ENCODE measurements around the gene VDAC2.

DNA sequence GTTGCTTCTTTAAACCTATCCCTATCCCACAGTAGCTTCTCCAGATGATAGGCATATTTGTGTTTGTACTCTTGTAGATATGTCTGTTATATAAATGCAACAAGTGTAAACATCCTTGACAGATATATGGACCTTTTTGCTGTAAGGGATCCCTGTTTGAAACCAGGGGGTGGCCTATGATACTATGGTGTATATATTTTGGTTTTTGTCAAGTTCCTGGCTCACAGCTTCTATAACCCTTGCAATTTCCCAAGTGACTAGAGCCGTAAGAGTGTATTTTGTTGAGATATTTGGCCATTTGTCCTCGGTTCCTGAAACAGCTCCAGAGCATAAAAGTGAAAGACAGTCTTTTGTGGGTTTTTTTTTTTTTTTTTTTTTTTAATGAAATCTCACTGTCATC, 15.5 kb downstream of the VDAC2 start:
- TF ChIP-seq, protein P1, sequence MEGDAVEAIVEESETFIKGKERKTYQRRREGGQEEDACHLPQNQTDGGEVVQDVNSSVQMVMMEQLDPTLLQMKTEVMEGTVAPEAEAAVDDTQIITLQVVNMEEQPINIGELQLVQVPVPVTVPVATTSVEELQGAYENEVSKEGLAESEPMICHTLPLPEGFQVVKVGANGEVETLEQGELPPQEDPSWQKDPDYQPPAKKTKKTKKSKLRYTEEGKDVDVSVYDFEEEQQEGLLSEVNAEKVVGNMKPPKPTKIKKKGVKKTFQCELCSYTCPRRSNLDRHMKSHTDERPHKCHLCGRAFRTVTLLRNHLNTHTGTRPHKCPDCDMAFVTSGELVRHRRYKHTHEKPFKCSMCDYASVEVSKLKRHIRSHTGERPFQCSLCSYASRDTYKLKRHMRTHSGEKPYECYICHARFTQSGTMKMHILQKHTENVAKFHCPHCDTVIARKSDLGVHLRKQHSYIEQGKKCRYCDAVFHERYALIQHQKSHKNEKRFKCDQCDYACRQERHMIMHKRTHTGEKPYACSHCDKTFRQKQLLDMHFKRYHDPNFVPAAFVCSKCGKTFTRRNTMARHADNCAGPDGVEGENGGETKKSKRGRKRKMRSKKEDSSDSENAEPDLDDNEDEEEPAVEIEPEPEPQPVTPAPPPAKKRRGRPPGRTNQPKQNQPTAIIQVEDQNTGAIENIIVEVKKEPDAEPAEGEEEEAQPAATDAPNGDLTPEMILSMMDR (IDR thresholded peaks at IDR 0.05) = no peak
- no peak for TF ChIP-seq POLR2A (IDR thresholded peaks at IDR 0.05)
